Upper lobe of right lung (tissue), 1 donor: Measurements from ENCODE around the gene HNRNPUL1. TPM values are rescaled to one million over a fixed set of nuclear protein-coding genes. Genes with fewer than 3 reads are reported as not detected.

Source experiments
- ATAC-seq: fragments of 200-7000 bp; cut with Tn5 transposase; one replicate; pipeline ENCODE4 v1.9.1; 2020; ENCODE audit warnings: mild to moderate bottlenecking, moderate library complexity
- DNase-seq: peaks from one replicate; pipeline ENCODE4 v3.0.0-alpha.2; 2020
- H3K27ac ChIP-seq: fragments of 200-600 bp; one replicate; pipeline ENCODE4 v1.8.0; 2022
- H3K27me3 ChIP-seq: fragments of 200-600 bp; one replicate; pipeline ENCODE4 v1.8.0; 2022; ENCODE audit warnings: mild to moderate bottlenecking
- H3K36me3 ChIP-seq: fragments of 200-600 bp; one replicate; pipeline ENCODE4 v1.8.0; 2022
- H3K4me1 ChIP-seq: fragments of 200-600 bp; one replicate; pipeline ENCODE4 v1.8.0; 2022
- H3K4me3 ChIP-seq: fragments of 200-600 bp; one replicate; pipeline ENCODE4 v1.8.0; 2022; ENCODE audit warnings: mild to moderate bottlenecking
- H3K9me3 ChIP-seq: fragments of 200-600 bp; one replicate; pipeline ENCODE4 v1.8.0; 2022
- CTCF ChIP-seq: fragments of 200-600 bp; IDR thresholded peaks from one replicate; pipeline ENCODE4 v1.8.0; 2022; ENCODE audit warnings: antibody characterized with exemption
- intact Hi-C: fragments of 100-400 bp; cut with DNase I; formaldehyde crosslinking; loops from one replicate; pipeline ENCODE4 v1.11.0; 2022
- total RNA-seq: library from RNA; stranded (reverse); fragmentation: NEBNext Ultra II Directional; extraction: Animal tissue kit (Norgen Biotek cat#: 25700); gene quantifications from one replicate; pipeline ENCODE4 v1.2.1, GENCODE V29; 2021
- donor health status: DM: no; HTN: yes; CAD: no; lungs with severe emphysema.

Gene HNRNPUL1
- total RNA-seq, 1 donor from 2014 or later = 171 TPM

GRCh38 chr19:41263042-41263849, 926 bp upstream of the HNRNPUL1 start:
- peak overlapping the region; percentile 97 for H3K27ac ChIP-seq
- intact Hi-C loops = no loop called here
- TF ChIP-seq CTCF = no peak
- H3K4me3 ChIP-seq = peak overlapping the region; percentile 80
- no peaks in the 10 kb centered on the region for H3K9me3 ChIP-seq
- H3K36me3 ChIP-seq = peaks cover 11% of the 10 kb centered on the region
- no peaks in the 10 kb centered on the region for H3K27me3 ChIP-seq
- H3K4me1 ChIP-seq = peaks cover 20% of the 10 kb centered on the region
- no peak for ATAC-seq
- DNase-seq = peak; percentile 83

- no peak for ATAC-seq
- no peak for TF ChIP-seq CTCF
- Histone ChIP-seq H3K27ac (peak overlapping the region; percentile 99), H3K4me1 (peaks cover 20% of the 10 kb centered on the region), H3K4me3 (peak overlapping the region; percentile 86), H3K36me3 (peaks cover 24% of the 10 kb centered on the region), H3K9me3 (no peaks in the 10 kb centered on the region), H3K27me3 (no peaks in the 10 kb centered on the region)
- peak; percentile 84 for DNase-seq
- intact Hi-C loops = no loop called here
These were observed 616 bp downstream of the HNRNPUL1 start for GRCh38 chr19:41264581-41265394.

GRCh38 chr19:41265395-41266153, 1.4 kb downstream of the HNRNPUL1 start:
- peaks cover 30% of the 10 kb centered on the region for H3K36me3 ChIP-seq
- H3K9me3 ChIP-seq = no peaks in the 10 kb centered on the region
- peak overlapping the region; percentile 86 for H3K4me3 ChIP-seq
- no peaks in the 10 kb centered on the region for H3K27me3 ChIP-seq
- intact Hi-C loops = no loop called here
- no peak for ATAC-seq
- peaks cover 20% of the 10 kb centered on the region for H3K4me1 ChIP-seq
- no peak for DNase-seq
- H3K27ac ChIP-seq = peak overlapping the region; percentile 99
- no peak for TF ChIP-seq CTCF

- H3K4me3 ChIP-seq = no peak overlapping the region
These were observed 4.9 kb downstream of the HNRNPUL1 start for GRCh38 chr19:41269055-41269454.

More at GRCh38 chr19:41269055-41269454, 4.9 kb downstream of the HNRNPUL1 start:
- DNase-seq (no peak), ATAC-seq (no peak)
- Histone ChIP-seq H3K4me1 (peaks cover 20% of the 10 kb centered on the region), H3K27ac (no peak overlapping the region), H3K9me3 (no peaks in the 10 kb centered on the region), H3K27me3 (no peaks in the 10 kb centered on the region), H3K36me3 (peaks cover 65% of the 10 kb centered on the region)
- intact Hi-C loops = no loop called here
- TF ChIP-seq CTCF = no peak
